HG03520 (cell line): ENCODE data around the gene FAM151A.

Experiments used
- ATAC-seq: cut with Tn5 transposase; IDR thresholded peaks from one replicate; pipeline ENCODE4 v1.9.1; 2021; ENCODE audit warnings: mild to moderate bottlenecking, moderate library complexity; ENCODE audit not compliant: unreplicated experiment

FAM151A gene

GRCh38 chr1:54604572-54605370 lies 18.6 kb downstream of the FAM151A start:
- ATAC-seq, result no peak

- no peak for ATAC-seq
Observed at GRCh38 chr1:54604051-54604450, 19.3 kb downstream of the FAM151A start.

GRCh38 chr1:54603241-54603640 lies 20.1 kb downstream of the FAM151A start:
- ATAC-seq, result no peak

- no peak for ATAC-seq
Observed at GRCh38 chr1:54602554-54602953, 20.8 kb downstream of the FAM151A start.

- ATAC-seq, result no peak
Observed at GRCh38 chr1:54601730-54602129, 21.6 kb downstream of the FAM151A start.

GRCh38 chr1:54600947-54601721 lies 22.2 kb downstream of the FAM151A start:
- no peak for ATAC-seq

GRCh38 chr1:54599211-54599823 lies 24.0 kb downstream of the FAM151A start:
- ATAC-seq, result no peak

- no peak for ATAC-seq
Observed at GRCh38 chr1:54597455-54598030, 25.8 kb downstream of the FAM151A start.

- no peak for ATAC-seq
Observed at GRCh38 chr1:54596756-54597155, 26.6 kb downstream of the FAM151A start.

GRCh38 chr1:54595956-54596498 lies 27.3 kb downstream of the FAM151A start:
- ATAC-seq, result no peak

GRCh38 chr1:54594463-54594862 lies 28.9 kb downstream of the FAM151A start:
- no peak for ATAC-seq

- no peak for ATAC-seq
Observed at GRCh38 chr1:54593571-54594160, 29.7 kb downstream of the FAM151A start.

- ATAC-seq, result no peak
Observed at GRCh38 chr1:54591127-54591756, 32.1 kb downstream of the FAM151A start.

- ATAC-seq, result no peak
Observed at GRCh38 chr1:54588377-54588776, 34.9 kb downstream of the FAM151A start.

- no peak for ATAC-seq
Observed at GRCh38 chr1:54585181-54586066, 37.9 kb downstream of the FAM151A start.

- no peak for ATAC-seq
Observed at GRCh38 chr1:54584575-54584974, 38.8 kb downstream of the FAM151A start.

- ATAC-seq, result no peak
Observed at GRCh38 chr1:54583871-54584270, 39.5 kb downstream of the FAM151A start.

GRCh38 chr1:54583307-54583686 lies 40.0 kb downstream of the FAM151A start:
- ATAC-seq, result no peak

- no peak for ATAC-seq
Observed at GRCh38 chr1:54582566-54583306, 40.6 kb downstream of the FAM151A start.
